ENCODE results near the gene RGS6. TPM values are rescaled to one million over a fixed set of nuclear protein-coding genes. Genes with fewer than 3 reads are reported as not detected.

The RGS6 gene
- total RNA-seq, 1 donor = not detected

GRCh38 chr14:71952381-71953363 lies 20.4 kb downstream of the RGS6 start:
- Histone ChIP-seq H3K4me1 (ENCODE audit: insufficient read depth, low read length) (no peaks in the 10 kb centered on the region), H3K4me2 (ENCODE audit: insufficient read depth, low read length) (no peak overlapping the region), H3K27ac (ENCODE audit: low read depth, low read length) (no peak overlapping the region), H3K4me3 (ENCODE audit: insufficient read depth, low read length) (no peak overlapping the region), H3K79me2 (ENCODE audit: insufficient read depth, low read length) (no peaks in the 10 kb centered on the region), H3K9me3 (ENCODE audit: low read depth, low read length) (no peaks in the 10 kb centered on the region), H4K20me1 (ENCODE audit: insufficient read depth, low read length) (no peaks in the 10 kb centered on the region), H3K27me3 (ENCODE audit: insufficient read depth, low read length) (no peaks in the 10 kb centered on the region), H3K36me3 (ENCODE audit: insufficient read depth, low read length) (no peaks in the 10 kb centered on the region), H2AFZ (ENCODE audit: low read length) (no peak overlapping the region)
- no peak for DNase-seq (ENCODE audit: insufficient read length, low spot score, missing footprints)
- TF ChIP-seq, protein P1, sequence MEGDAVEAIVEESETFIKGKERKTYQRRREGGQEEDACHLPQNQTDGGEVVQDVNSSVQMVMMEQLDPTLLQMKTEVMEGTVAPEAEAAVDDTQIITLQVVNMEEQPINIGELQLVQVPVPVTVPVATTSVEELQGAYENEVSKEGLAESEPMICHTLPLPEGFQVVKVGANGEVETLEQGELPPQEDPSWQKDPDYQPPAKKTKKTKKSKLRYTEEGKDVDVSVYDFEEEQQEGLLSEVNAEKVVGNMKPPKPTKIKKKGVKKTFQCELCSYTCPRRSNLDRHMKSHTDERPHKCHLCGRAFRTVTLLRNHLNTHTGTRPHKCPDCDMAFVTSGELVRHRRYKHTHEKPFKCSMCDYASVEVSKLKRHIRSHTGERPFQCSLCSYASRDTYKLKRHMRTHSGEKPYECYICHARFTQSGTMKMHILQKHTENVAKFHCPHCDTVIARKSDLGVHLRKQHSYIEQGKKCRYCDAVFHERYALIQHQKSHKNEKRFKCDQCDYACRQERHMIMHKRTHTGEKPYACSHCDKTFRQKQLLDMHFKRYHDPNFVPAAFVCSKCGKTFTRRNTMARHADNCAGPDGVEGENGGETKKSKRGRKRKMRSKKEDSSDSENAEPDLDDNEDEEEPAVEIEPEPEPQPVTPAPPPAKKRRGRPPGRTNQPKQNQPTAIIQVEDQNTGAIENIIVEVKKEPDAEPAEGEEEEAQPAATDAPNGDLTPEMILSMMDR (IDR thresholded peaks at IDR 0.05; ENCODE audit: extremely low read depth, low read depth, low read length) = no peak

GRCh38 chr14:71956920-71957563 lies 24.8 kb downstream of the RGS6 start:
- DNase-seq (ENCODE audit: insufficient read length, low spot score, missing footprints) = no peak
- H4K20me1 ChIP-seq (ENCODE audit: insufficient read depth, low read length) = no peaks in the 10 kb centered on the region

GRCh38 chr14:71959055-71959454 lies 26.8 kb downstream of the RGS6 start:
- H3K36me3 ChIP-seq (ENCODE audit: insufficient read depth, low read length) = no peaks in the 10 kb centered on the region
- no peak overlapping the region for H3K4me2 ChIP-seq (ENCODE audit: insufficient read depth, low read length)

More at GRCh38 chr14:71956920-71957563, 24.8 kb downstream of the RGS6 start:
- Histone ChIP-seq H3K27ac (ENCODE audit: low read depth, low read length) (no peak overlapping the region), H3K4me1 (ENCODE audit: insufficient read depth, low read length) (no peaks in the 10 kb centered on the region), H3K27me3 (ENCODE audit: insufficient read depth, low read length) (no peaks in the 10 kb centered on the region), H3K36me3 (ENCODE audit: insufficient read depth, low read length) (no peaks in the 10 kb centered on the region), H2AFZ (ENCODE audit: low read length) (no peak overlapping the region), H3K4me2 (ENCODE audit: insufficient read depth, low read length) (no peak overlapping the region), H3K4me3 (ENCODE audit: insufficient read depth, low read length) (no peak overlapping the region), H3K9me3 (ENCODE audit: low read depth, low read length) (no peaks in the 10 kb centered on the region), H3K79me2 (ENCODE audit: insufficient read depth, low read length) (no peaks in the 10 kb centered on the region)
- TF ChIP-seq, protein P1 (IDR thresholded peaks at IDR 0.05; ENCODE audit: extremely low read depth, low read depth, low read length) = no peak

More at GRCh38 chr14:71959055-71959454, 26.8 kb downstream of the RGS6 start:
- Histone ChIP-seq H4K20me1 (ENCODE audit: insufficient read depth, low read length) (no peaks in the 10 kb centered on the region), H3K9me3 (ENCODE audit: low read depth, low read length) (no peaks in the 10 kb centered on the region), H3K27ac (ENCODE audit: low read depth, low read length) (no peak overlapping the region), H2AFZ (ENCODE audit: low read length) (no peak overlapping the region), H3K4me1 (ENCODE audit: insufficient read depth, low read length) (no peaks in the 10 kb centered on the region), H3K79me2 (ENCODE audit: insufficient read depth, low read length) (no peaks in the 10 kb centered on the region), H3K4me3 (ENCODE audit: insufficient read depth, low read length) (no peak overlapping the region), H3K27me3 (ENCODE audit: insufficient read depth, low read length) (no peaks in the 10 kb centered on the region)
- TF ChIP-seq, protein P1 (IDR thresholded peaks at IDR 0.05; ENCODE audit: extremely low read depth, low read depth, low read length) = no peak
- no peak for DNase-seq (ENCODE audit: insufficient read length, low spot score, missing footprints)

All from osteoblast (primary cell).